Panc1 (cell line): ENCODE measurements around the gene PITPNB. TPM values are rescaled to one million over a fixed set of nuclear protein-coding genes. Genes with fewer than 3 reads are reported as not detected.

Experiments
- ATAC-seq: fragments of 200-7000 bp; cut with Tn5 transposase; 2 replicates; pipeline ENCODE4 v1.9.1; 2020; ENCODE audit warnings: mild to moderate bottlenecking, moderate library complexity
- BruUV-seq: library from RNA; stranded (reverse); fragments of 400-500 nt; replicated peaks from 2 replicates; lab custom pipeline; 2021; lab: Mats Ljungman, UMichigan
- CTCF ChIA-PET: fragments of 300-600 bp; sonication (Branson Sonifier 250); formaldehyde crosslinking; loops from one replicate; lab custom pipeline; 2022; ENCODE audit warnings: antibody characterized with exemption; lab: Charles Lee
- POLR2A ChIA-PET: fragments of 300-600 bp; sonication (Branson Sonifier 250); formaldehyde crosslinking; loops from one replicate; lab custom pipeline; 2022; ENCODE audit warnings: antibody characterized with exemption; lab: Charles Lee
- DNase-seq: peaks from one replicate; pipeline ENCODE4 v3.0.0-alpha.2; 2010; ENCODE audit warnings: low read depth, low spot score
- H3K27ac ChIP-seq: 2 replicates; pipeline ENCODE4 v1.5.1; 2011; ENCODE audit warnings: mild to moderate bottlenecking, low read length, inconsistent platforms
- H3K27me3 ChIP-seq: fragments of 200-500 bp; sonication (Bioruptor generic); 2 replicates; pipeline ENCODE4 v1.6.0; 2014; ENCODE audit warnings: low read length, inconsistent platforms; ENCODE audit not compliant: control insufficient read depth, insufficient read depth
- H3K36me3 ChIP-seq: fragments of 200-500 bp; sonication (Bioruptor generic); 2 replicates; pipeline ENCODE4 v1.5.1; 2014; ENCODE audit warnings: inconsistent platforms, mild to moderate bottlenecking, low read length, moderate library complexity; ENCODE audit not compliant: control insufficient read depth, insufficient read depth
- H3K4me1 ChIP-seq: 2 replicates; pipeline ENCODE4 v1.5.1; 2011; ENCODE audit warnings: inconsistent platforms, mild to moderate bottlenecking, low read length, moderate library complexity; ENCODE audit not compliant: control insufficient read depth, insufficient read depth
- H3K4me3 ChIP-seq, 2 experiments: 2 replicates each; pipeline ENCODE4 v1.5.1; 2011 to 2012; ENCODE audit warnings: low read depth in 2 of 2, low read length in 2 of 2, mild to moderate bottlenecking in 2 of 2, inconsistent platforms in 1 of 2, moderate library complexity in 1 of 2
- H3K9me3 ChIP-seq: fragments of 200-500 bp; sonication (Bioruptor generic); 2 replicates; pipeline ENCODE4 v1.5.1; 2014; ENCODE audit warnings: low read depth, mild to moderate bottlenecking, inconsistent platforms, low read length, moderate library complexity; ENCODE audit not compliant: control insufficient read depth, insufficient read depth
- POLR2AphosphoS5 ChIP-seq: IDR thresholded peaks from 2 replicates; pipeline ENCODE4 v1.6.1; 2012; ENCODE audit warnings: mild to moderate bottlenecking, low read depth, low read length, moderate library complexity
- SIN3A ChIP-seq: IDR thresholded peaks from 2 replicates; pipeline ENCODE4 v1.6.1; 2012; ENCODE audit warnings: low read depth, mild to moderate bottlenecking, low read length, moderate library complexity, borderline replicate concordance; ENCODE audit not compliant: insufficient read depth
- TCF7L2 ChIP-seq: IDR thresholded peaks from 2 replicates; pipeline ENCODE4 v1.6.1; 2011; ENCODE audit warnings: mild to moderate bottlenecking, low read depth, low read length, inconsistent platforms
- in situ Hi-C: cut with HindIII; loops from 2 replicates; pipeline ENCODE4 v1.10.0; 2016; ENCODE audit warnings: low sequenced_read_pairs, low pct_unique_long_range_greater_than_20kb
- intact Hi-C: fragments of 100-400 bp; cut with micrococcal nuclease; formaldehyde crosslinking; loops from one replicate; pipeline ENCODE4 v1.10.0; 2022; ENCODE audit not compliant: unreplicated experiment
- total RNA-seq: library from RNA; stranded (reverse); gene quantifications from one replicate; pipeline ENCODE4 v1.2.1, GENCODE V29; 2021; ENCODE audit not compliant: unreplicated experiment
- TF ChIP-seq, protein P1 (sequence below): fragments of 450-650 bp; IDR thresholded peaks from 2 replicates; pipeline ENCODE4 v1.5.1; 2017; ENCODE audit warnings: mild to moderate bottlenecking
- TF ChIP-seq, protein P2 (sequence below), 2 experiments: IDR thresholded peaks; 2 replicates each; pipeline ENCODE4 v1.6.1; 2011 to 2012; ENCODE audit warnings: low read depth in 2 of 2, control low read depth in 1 of 2, low read length in 1 of 2, mild to moderate bottlenecking in 1 of 2, moderate library complexity in 1 of 2; ENCODE audit not compliant: insufficient read depth in 1 of 2

PITPNB gene
- total RNA-seq, 1 experiment from 2014 or later = 67.0 TPM

DNA sequence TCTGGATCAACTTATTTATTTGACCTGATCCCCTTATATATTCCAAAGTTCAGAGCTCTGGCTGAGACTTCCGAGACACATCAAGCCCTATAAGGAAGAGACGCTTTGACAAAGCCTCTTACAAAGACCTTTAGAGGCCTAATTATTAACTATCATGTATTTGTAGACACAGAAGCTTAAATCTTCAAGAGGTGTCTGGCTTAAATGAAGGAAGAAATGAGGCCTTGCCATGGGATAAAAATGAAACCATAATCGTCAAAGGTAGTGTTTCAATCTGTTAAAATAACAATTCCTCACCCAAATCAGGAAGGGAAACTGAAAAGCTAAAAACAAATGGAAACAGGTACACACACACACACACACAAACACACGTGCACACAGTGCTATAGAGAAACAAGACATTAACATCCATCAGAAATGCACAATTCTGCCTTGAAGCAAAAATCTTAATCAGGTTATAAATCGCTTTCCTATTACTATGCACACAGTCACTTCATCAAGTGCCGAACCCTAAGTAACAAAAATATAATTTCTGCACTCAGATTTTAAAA, 50.2 kb downstream of the PITPNB start:
- intact Hi-C loops (no loop called here), in situ Hi-C loops (no loop called here)
- Histone ChIP-seq H3K27ac (no peak overlapping the region), H3K27me3 (no peaks in the 10 kb centered on the region), H3K4me1 (peaks cover 4% of the 10 kb centered on the region), H3K36me3 (peaks cover 9% of the 10 kb centered on the region), H3K9me3 (no peaks in the 10 kb centered on the region), H3K4me3 (no peak overlapping the region)
- CTCF ChIA-PET = no interaction called here
- POLR2A ChIA-PET = no interaction called here
- no peak for TF ChIP-seq TCF7L2
- TF ChIP-seq, protein P1, sequence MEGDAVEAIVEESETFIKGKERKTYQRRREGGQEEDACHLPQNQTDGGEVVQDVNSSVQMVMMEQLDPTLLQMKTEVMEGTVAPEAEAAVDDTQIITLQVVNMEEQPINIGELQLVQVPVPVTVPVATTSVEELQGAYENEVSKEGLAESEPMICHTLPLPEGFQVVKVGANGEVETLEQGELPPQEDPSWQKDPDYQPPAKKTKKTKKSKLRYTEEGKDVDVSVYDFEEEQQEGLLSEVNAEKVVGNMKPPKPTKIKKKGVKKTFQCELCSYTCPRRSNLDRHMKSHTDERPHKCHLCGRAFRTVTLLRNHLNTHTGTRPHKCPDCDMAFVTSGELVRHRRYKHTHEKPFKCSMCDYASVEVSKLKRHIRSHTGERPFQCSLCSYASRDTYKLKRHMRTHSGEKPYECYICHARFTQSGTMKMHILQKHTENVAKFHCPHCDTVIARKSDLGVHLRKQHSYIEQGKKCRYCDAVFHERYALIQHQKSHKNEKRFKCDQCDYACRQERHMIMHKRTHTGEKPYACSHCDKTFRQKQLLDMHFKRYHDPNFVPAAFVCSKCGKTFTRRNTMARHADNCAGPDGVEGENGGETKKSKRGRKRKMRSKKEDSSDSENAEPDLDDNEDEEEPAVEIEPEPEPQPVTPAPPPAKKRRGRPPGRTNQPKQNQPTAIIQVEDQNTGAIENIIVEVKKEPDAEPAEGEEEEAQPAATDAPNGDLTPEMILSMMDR = no peak
- TF ChIP-seq, protein P2, sequence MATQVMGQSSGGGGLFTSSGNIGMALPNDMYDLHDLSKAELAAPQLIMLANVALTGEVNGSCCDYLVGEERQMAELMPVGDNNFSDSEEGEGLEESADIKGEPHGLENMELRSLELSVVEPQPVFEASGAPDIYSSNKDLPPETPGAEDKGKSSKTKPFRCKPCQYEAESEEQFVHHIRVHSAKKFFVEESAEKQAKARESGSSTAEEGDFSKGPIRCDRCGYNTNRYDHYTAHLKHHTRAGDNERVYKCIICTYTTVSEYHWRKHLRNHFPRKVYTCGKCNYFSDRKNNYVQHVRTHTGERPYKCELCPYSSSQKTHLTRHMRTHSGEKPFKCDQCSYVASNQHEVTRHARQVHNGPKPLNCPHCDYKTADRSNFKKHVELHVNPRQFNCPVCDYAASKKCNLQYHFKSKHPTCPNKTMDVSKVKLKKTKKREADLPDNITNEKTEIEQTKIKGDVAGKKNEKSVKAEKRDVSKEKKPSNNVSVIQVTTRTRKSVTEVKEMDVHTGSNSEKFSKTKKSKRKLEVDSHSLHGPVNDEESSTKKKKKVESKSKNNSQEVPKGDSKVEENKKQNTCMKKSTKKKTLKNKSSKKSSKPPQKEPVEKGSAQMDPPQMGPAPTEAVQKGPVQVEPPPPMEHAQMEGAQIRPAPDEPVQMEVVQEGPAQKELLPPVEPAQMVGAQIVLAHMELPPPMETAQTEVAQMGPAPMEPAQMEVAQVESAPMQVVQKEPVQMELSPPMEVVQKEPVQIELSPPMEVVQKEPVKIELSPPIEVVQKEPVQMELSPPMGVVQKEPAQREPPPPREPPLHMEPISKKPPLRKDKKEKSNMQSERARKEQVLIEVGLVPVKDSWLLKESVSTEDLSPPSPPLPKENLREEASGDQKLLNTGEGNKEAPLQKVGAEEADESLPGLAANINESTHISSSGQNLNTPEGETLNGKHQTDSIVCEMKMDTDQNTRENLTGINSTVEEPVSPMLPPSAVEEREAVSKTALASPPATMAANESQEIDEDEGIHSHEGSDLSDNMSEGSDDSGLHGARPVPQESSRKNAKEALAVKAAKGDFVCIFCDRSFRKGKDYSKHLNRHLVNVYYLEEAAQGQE (IDR thresholded peaks at IDR 0.05; ENCODE audit: insufficient read depth in 1 of 2, low read depth in 2 of 2, low read length in 1 of 2) = no peak
- TF ChIP-seq POLR2AphosphoS5 = no peak
- no peak for TF ChIP-seq SIN3A
- ATAC-seq = no peak
- no TSS peak for BruUV-seq
- DNase-seq = no peak

DNA sequence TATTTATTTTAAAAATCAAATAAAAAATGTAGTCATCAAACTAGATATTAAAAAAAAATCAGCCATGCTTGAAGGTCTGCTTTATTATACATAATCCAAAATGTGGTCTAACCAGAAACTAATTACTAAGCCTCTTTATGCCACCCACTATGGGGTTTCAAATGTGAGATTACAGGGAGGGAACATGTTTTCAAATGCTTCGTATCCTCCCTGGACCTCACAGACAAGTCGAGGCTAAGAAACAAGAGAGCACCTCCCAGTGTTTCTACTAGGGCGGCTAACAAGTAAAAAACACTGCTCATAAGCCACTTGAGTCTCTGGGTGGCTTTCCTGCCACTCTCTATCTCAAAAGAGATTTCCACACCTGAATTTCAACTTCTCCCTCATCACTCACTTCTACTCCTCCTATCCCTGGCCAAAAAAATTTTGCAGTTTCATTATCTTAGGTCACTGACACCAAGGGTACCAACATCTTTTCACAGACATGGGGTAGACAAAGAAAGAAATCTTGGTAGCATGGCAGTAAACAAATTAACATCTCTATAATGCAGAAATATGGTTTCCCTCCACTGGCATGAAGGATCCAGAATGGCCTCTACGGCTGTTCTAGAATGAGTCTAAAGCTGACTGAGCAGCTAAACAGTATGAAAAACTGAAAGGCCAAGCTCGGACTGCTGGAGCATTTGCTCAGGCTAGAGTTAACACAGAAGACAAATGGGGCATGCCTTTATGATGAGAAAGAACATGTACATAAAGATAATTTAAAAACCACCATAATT, 50.9 kb downstream of the PITPNB start:
- Histone ChIP-seq H3K9me3 (no peaks in the 10 kb centered on the region), H3K36me3 (peaks cover 5% of the 10 kb centered on the region), H3K4me1 (peaks cover 4% of the 10 kb centered on the region), H3K27ac (no peak overlapping the region), H3K27me3 (no peaks in the 10 kb centered on the region), H3K4me3 (no peak overlapping the region)
- no peak for DNase-seq
- no TSS peak for BruUV-seq
- ChIA-PET POLR2A (no interaction called here), CTCF (no interaction called here)
- in situ Hi-C loops = no loop called here
- ATAC-seq = no peak
- intact Hi-C loops = no loop called here
- no peak for TF ChIP-seq TCF7L2
